CD4-positive, alpha-beta T cell treated with Interleukin-15 for 4 hours (primary cell): ENCODE results near the gene AQP11.

Experiments used
- DNase-seq: peaks from one replicate; pipeline ENCODE4 v3.0.0-alpha.2; 2020; ENCODE audit warnings: low spot score

The AQP11 gene

GRCh38 chr11:77658213-77659013 lies 68.7 kb downstream of the AQP11 start:
- DNase-seq = no peak
